GM21381 (cell line): ENCODE data around the gene GPBAR1.

ENCODE experiments used
- ATAC-seq: cut with Tn5 transposase; IDR thresholded peaks from one replicate; pipeline ENCODE4 v1.9.1; 2021; ENCODE audit warnings: mild to moderate bottlenecking, moderate library complexity; ENCODE audit not compliant: unreplicated experiment

GPBAR1 gene

GRCh38 chr2:218260742-218261422, at the start of gene GPBAR1:
Gene GPBAR1, plus strand, starts transcription at chr2:218261015. Its CDS starts 1,710 bp downstream, at chr2:218262725.
- no peak for ATAC-seq

DNA sequence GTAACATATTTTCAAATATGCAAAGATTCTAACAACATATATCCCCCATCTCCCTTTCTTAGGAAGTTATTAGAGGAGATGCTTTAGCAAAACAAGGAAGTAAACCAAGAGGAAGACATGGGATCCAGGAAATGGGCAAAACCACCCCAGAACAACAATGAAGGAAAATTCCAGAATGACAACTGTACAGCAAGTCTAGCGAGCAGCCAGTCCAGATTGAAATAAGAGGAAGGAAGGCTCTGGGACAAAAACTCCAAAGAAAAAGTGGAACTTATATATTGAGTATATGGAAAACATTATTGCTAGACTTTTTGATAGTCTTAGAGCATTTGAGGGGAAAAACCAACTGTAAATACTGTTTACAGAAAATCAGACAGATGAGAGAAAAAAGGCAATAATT, 46.7 kb upstream of the GPBAR1 start:
- no peak for ATAC-seq

DNA sequence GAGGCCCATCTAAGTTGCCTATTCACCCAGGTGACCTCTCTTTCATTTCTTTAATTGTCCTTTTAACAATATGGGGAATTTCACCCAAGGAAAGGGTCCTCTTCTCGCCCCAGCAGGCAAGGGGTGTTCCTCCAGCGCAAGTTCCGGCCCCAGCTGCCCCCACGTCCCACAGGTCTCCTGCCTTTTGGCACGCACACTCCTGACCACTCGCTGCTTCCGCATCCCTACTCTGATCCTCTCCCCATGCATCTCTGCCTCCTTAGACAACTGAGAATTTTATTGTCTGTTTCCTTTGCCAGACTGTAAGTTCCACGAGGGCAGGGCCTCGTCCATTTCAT, 44.5 kb upstream of the GPBAR1 start:
- no peak for ATAC-seq

DNA sequence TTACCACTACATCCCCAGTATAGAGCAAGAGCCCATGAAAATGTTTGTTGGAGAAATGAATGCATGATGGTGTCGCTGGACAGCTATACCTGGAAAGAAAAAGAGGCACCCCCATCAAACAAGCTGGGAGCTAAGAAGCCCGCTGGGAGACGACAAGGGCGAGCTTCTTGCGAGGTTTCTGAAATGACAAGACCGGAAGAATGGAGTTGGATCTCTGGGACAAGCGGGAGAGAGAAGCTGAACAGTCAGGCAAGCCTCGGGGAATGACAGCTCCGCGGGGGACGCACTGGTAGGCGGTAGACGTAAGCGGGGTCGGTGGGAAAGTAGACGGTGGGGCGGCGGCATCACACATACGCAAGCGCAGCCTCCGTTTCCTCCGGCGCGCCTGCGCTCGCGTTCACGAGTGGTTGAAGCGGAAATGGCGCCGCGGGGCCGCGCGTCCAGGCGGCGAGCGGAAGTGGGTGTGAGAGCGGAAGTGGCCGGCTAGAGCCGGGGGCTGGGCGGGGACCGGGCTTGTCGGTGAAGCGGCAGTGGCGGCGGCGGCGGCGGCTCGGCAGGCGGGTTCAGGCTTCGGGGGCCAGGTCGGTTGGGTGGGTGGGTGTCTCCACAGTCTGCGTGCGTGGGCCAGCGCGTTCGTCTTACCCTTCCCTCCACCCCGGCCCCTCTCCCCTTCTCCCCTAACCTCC, 44.0 kb upstream of the GPBAR1 start, which contains the start of gene ARPC2:
ARPC2 (plus strand) TSS at position 516 of the 686 bp plus-strand sequence. CDS start 282 bp downstream, outside the sequence.
- peak; percentile 71 for ATAC-seq

GRCh38 chr2:218217360-218218267, 43.2 kb upstream of the GPBAR1 start:
- peak; percentile 29 for ATAC-seq

GRCh38 chr2:218218268-218219185, 42.3 kb upstream of the GPBAR1 start:
- ATAC-seq, result peak; percentile 39

DNA sequence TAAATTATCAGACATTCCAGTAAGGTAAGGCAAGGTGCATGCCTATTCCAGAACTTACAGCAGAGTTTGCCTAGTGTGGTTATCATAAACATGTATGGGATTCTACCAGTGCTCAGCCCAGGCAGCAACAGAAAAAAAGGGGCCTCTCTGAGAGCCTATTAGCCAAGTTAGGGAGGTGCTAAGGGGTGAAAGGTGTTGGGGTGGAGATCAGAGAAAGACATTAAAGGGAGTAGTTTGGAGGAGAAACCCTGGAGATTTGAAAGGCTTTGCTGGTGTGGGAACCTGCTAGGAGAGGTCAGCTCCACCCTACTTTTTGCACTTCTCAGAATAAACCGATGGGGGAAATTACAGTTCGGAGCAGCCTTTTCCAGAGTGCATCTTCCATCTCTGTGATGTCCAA, 40.9 kb upstream of the GPBAR1 start:
- ATAC-seq, result no peak

GRCh38 chr2:218221000-218221399, 39.8 kb upstream of the GPBAR1 start:
- no peak for ATAC-seq

DNA sequence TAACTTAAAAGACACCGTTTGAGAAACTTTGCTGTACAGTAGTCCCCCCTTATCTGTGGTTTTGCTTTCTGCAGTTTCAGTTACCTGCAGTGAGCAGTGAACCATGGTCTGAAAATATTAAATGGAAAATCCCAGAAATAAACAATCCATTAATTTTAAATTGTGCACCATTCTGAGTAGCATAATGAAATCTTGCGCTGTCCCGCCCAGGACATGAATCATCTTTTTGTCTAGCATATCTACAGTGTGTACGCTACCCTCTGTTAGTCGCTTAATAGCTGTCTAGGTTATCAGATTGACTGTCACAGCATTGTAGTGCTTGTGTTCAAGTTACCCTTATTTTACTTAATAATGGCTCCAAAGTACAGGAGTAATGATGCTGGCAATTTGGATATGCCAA, 37.8 kb upstream of the GPBAR1 start:
- no peak for ATAC-seq

- ATAC-seq, result no peak
Measured at GRCh38 chr2:218224186-218224585, 36.6 kb upstream of the GPBAR1 start.

DNA sequence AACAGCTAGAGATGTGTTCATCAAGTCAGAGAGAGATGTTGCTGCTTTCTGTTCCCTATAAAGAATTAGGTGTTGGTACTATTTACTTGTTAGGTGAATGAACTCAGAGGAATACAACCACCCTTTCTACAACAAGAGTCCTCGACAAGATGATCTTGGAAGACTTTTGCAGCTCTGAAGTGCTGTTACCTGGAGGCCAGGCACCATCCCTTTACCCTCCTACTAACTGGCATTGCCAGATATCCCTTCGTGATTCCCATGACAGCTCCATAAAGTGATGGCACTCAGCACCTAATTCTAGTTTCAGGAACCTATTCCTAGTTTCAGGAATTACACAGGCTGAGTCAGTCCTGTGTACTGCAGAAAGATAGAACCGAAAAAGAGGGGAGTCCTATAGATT, 33.9 kb upstream of the GPBAR1 start:
- no peak for ATAC-seq

DNA sequence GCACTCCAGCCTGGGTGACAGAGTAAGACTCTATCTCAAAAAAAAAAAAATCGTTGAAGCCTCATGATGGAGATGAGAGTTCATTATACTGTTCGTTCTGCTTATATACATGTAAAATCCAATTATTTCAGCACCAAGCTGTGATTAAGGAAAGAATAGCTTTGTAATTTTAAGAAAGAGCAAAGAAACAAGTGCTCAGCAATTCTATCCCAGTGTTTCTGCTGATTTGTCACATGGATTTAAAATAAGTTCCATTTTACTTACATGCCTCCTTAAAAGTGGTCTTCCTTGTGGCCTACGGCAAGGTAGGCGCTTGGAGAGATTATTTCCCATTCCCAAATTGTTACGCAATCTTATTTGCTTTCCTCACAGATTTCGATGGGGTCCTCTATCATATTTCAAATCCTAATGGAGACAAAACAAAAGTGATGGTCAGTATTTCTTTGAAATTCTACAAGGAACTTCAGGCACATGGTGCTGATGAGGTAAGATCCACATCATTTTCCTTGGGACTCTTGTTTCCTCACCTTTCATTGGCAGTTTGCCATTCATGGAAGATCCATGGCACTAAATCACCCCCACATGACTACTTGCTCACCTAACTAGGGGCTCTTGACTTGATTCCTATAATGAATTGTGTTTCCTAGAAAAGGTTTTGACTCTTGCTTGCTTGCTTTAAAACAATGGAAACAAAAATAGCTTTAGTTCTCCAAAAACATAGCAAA, 32.3 kb upstream of the GPBAR1 start:
- no peak for ATAC-seq

GRCh38 chr2:218229239-218229638, 31.6 kb upstream of the GPBAR1 start:
- peak; percentile 86 for ATAC-seq

DNA sequence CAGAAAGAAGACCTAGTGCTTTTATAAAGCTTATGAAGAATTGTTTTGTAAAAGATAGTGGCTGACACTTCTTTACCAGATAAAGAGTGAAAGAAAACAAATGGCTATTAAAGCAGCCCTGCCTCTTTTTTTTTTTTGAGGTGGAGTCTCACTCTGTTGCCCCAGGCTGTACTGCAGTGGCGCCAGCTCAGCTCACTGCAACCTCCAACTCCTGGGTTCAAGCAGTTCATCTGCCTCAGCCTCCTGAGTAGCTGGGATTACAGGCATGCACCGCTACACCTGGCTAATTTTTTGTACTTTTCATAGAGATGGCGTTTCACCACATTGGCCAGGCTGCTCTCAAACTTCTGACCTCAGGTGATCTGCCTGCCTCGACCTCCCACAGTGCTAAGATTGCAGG, 31.0 kb upstream of the GPBAR1 start:
- ATAC-seq, result no peak

- peak; percentile 65 for ATAC-seq
Measured at GRCh38 chr2:218230882-218231281, 29.9 kb upstream of the GPBAR1 start.

DNA sequence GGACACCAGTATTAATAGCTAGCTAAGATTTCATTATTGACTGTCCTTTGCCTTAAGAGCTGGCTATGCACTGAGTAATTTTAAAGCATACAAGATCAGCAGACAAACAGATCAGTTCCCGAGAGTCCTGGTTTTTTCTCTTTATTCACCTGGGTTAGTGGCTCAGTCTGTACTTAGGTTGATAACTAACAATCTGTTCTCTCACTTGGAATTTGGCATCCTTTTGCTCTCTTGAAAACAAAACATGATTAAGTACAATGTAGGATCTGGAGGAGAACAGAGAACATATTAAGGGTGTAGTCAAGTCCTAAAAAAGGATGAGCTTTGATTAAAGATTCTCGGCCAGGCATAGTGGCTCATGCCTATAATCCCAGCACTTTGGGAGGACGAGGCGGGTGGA, 27.3 kb upstream of the GPBAR1 start:
- ATAC-seq, result no peak

GRCh38 chr2:218234521-218234920, 26.3 kb upstream of the GPBAR1 start:
- no peak for ATAC-seq

GRCh38 chr2:218235017-218235416, 25.8 kb upstream of the GPBAR1 start:
- no peak for ATAC-seq

- ATAC-seq, result no peak
Measured at GRCh38 chr2:218236829-218237228, 24.0 kb upstream of the GPBAR1 start.

GRCh38 chr2:218238887-218239286, 21.9 kb upstream of the GPBAR1 start:
- no peak for ATAC-seq
